GM15510 (cell line): ENCODE measurements around the gene ACOXL.
A peak's percentile ranks its signal among the peaks of the same experiment; 100 is the strongest.

ENCODE experiments used
- POLR2A ChIP-seq: IDR thresholded peaks from 3 replicates; pipeline ENCODE4 v1.6.1; 2011; ENCODE audit warnings: borderline replicate concordance; ENCODE audit not compliant: insufficient read length; ENCODE audit errors: extremely low read depth

Gene ACOXL

DNA sequence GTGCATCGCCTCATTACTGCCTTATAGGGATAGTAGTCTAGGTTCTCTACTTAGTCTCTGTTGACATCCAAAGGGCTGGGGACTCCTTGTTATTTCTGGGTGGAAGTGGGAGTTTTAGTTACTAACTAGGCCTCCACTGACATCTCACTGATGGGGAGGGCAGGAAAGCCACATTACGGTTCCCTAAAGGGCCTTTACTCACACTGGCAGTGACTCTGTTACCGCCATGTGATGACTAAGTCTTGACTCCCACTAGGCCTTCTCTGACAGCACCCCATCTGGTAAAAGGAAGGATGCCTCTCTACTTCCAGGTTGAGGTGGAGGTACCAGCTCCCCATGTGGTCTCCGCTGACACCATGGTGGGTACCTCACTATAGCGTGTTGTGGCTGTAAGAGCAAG is 374.3 kb downstream of the ACOXL start:
- TF ChIP-seq POLR2A: no peak

DNA sequence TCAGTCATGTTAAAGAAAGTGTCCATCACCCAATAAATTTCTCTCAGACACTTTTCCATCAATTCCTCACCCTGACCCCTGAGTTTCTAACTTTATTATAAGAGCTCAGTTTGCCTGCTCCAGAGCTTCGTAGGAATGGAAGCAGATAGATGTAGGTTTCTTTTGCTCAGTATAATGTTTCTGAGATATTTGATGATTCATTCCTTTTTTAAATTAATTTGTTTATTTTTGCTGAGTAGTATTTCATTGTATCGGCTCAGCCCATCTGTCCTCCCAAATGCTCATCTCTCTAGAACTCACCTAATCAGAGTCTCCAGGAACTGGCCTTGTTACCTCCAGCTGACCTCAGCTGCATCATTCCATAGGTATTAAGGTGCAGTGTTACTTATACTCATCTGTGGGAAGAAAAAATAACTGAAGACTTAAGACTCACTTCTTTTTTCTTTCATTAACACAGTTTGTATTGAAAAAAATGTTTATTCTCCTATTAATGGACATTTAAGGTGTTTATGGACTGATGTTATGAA is 376.4 kb downstream of the ACOXL start:
- TF ChIP-seq POLR2A: no peak

DNA sequence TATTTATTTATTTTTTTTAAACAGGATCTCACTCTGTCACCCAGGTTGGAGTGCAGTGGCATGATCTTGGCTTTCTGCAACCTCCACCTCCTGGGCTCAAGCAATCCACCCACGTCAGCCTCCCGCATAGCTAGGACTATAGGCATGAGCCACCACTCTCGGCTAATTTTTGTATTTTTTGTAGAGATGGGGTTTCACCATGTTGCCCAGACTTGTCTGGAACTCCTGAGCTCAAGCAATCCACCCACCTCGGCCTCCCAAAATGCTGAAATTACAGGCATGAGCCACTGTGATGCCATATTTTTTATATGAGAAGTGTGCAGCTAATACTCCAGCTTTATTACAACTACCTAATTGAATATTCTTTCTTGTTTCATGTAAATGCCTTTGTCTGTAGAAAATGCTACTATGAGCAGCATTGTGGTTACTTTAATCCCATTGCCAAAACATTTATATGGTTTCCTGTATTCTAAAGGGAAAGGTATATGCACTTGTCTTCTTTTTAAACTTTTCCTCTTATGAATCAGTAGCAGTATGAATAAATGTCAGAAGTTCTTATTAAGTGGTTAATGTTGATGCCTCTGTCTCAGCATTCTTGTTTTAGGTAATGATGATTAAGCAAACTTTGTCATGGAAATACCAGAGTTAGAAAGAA is 378.9 kb downstream of the ACOXL start:
- no peak for TF ChIP-seq POLR2A

- TF ChIP-seq POLR2A: no peak
Measured at GRCh38 chr2:111113838-111114237, 381.5 kb downstream of the ACOXL start.

- TF ChIP-seq POLR2A: no peak
Measured at GRCh38 chr2:111116011-111116746, 383.8 kb downstream of the ACOXL start.

- no peak for TF ChIP-seq POLR2A
Measured at GRCh38 chr2:111116843-111117597, 384.6 kb downstream of the ACOXL start.

GRCh38 chr2:111117598-111118480 is 385.5 kb downstream of the ACOXL start:
- no peak for TF ChIP-seq POLR2A

- TF ChIP-seq POLR2A: no peak
Measured at GRCh38 chr2:111118481-111118980, 386.2 kb downstream of the ACOXL start.

- no peak for TF ChIP-seq POLR2A
Measured at GRCh38 chr2:111118981-111119821, 386.8 kb downstream of the ACOXL start.

DNA sequence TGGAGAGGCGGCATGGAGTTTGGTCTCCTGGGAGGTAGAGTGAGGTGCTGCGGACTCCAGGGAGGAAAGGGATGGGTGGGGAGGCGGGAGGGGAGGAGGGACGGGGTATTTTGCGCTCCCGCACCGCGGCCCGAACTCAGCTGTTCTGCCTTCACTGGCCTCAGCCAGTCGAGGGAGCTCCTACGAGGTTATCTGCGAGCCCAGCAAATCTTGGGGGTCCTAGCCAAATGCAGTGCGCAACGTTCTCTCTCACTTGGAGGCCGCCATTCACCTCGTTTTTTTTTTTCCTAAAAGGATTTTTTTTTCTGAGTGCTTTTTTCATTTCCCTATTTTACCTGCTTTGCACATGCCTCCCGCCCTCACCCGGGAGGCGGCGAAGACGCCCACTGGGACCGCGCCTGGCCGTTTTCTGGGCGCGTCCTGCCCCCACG is 387.5 kb downstream of the ACOXL start:
- no peak for TF ChIP-seq POLR2A

DNA sequence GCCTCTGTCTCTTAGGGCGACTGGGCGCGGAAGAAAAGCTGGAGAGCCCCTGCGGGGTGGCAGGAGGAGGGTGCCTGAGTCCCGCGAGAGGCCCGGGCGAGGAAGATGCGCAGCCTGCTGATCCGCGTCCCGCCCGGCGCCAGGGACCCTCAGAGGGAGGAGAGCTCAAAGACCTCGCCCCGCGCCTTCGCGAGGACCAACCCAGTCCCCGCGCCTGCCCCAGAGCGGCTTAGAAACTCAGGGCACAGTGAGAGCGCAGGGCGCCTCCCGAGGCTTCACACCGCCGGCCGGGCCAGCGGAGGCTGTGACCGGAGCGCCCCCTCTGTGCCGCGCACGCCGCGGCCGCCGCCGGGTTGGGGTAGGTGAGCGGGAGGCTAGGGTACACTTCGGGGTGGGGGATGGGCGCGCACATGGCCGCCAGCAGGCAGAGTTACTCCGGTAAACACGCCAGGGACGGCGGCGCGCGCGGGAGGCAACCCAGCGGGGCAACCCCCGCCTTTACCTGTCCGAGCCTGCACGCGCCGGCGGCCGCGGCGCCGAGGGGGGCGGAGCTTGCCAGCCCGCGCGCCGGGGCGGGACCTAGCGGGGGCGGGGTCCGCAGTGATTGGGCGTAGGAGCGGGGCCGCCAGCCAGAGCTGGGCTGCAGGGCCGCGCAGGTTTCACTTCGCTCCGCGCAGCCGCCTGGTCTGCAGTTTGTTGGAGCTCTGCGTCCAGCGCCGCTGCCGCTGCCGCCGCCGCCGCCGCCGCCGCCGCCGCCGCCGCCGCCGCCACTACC is 388.1 kb downstream of the ACOXL start, which contains the start of gene BCL2L11:
TSS of gene BCL2L11 (plus strand) at position 662 of the 775 bp plus-strand sequence. CDS start 2,832 bp downstream, outside the sequence.
- peak; percentile 87 for TF ChIP-seq POLR2A
